ENCODE data around the gene BRD3OS.

GRCh38 chr9:134036130-134036529 is 10.8 kb downstream of the BRD3OS start:
- TF ChIP-seq EZH2 (IDR thresholded peaks at IDR 0.05; ENCODE audit: borderline replicate concordance, insufficient read depth, low read depth, low read length, poor library complexity, severe bottlenecking), result no peak
- no peak for TF ChIP-seq CTCF (IDR thresholded peaks at IDR 0.05)
